ENCODE data around the gene LHX3. TPM values are rescaled to one million over a fixed set of nuclear protein-coding genes. Genes with fewer than 3 reads are reported as not detected.

LHX3 gene
- total RNA-seq, 2 experiments from 2014 or later: 0.08 TPM; not detected in 1

- H3K4me3 Mint-ChIP-seq: no peak overlapping the region
- peaks cover 23% of the 10 kb centered on the region for H3K27me3 Mint-ChIP-seq
- H3K4me1 Mint-ChIP-seq: no peaks in the 10 kb centered on the region
- H3K36me3 Mint-ChIP-seq (ENCODE audit: low read depth): peaks cover 2% of the 10 kb centered on the region
- ChIA-PET POLR2A (no interaction called here), CTCF (no interaction called here)
- H3K9me3 Mint-ChIP-seq: no peaks in the 10 kb centered on the region
- no peak for DNase-seq
- H3K27ac Mint-ChIP-seq: no peak overlapping the region
Measured at GRCh38 chr9:136205707-136205992, 722 bp upstream of the LHX3 start.

GRCh38 chr9:136204145-136204805 lies 653 bp downstream of the LHX3 start:
- Mint-ChIP-seq H3K36me3 (ENCODE audit: low read depth) (peaks cover 2% of the 10 kb centered on the region), H3K4me3 (no peak overlapping the region), H3K27me3 (peaks cover 30% of the 10 kb centered on the region), H3K27ac (no peak overlapping the region), H3K9me3 (no peaks in the 10 kb centered on the region), H3K4me1 (no peaks in the 10 kb centered on the region)
- no peak for DNase-seq
- CTCF ChIA-PET: interaction anchor here (0.6 kb wide), 1 partner anchor 523 kb away, joined by 3 read pairs; no protein-coding TSS in a partner anchor
- POLR2A ChIA-PET: no interaction called here

GRCh38 chr9:136203408-136204144 lies 1.4 kb downstream of the LHX3 start:
- H3K27me3 Mint-ChIP-seq: peaks cover 31% of the 10 kb centered on the region
- POLR2A ChIA-PET: no interaction called here
- H3K27ac Mint-ChIP-seq: no peak overlapping the region
- H3K4me1 Mint-ChIP-seq: no peaks in the 10 kb centered on the region
- H3K4me3 Mint-ChIP-seq: no peak overlapping the region
- H3K9me3 Mint-ChIP-seq: no peaks in the 10 kb centered on the region
- CTCF ChIA-PET: interaction anchor here (0.6 kb wide), 1 partner anchor 524 kb away, joined by 3 read pairs; no protein-coding TSS in a partner anchor
- H3K36me3 Mint-ChIP-seq (ENCODE audit: low read depth): peaks cover 2% of the 10 kb centered on the region
- DNase-seq: no peak

- no peak overlapping the region for H3K4me3 Mint-ChIP-seq
- no peaks in the 10 kb centered on the region for H3K4me1 Mint-ChIP-seq
- no peaks in the 10 kb centered on the region for H3K9me3 Mint-ChIP-seq
- no peak overlapping the region for H3K27ac Mint-ChIP-seq
- DNase-seq: no peak
- peaks cover 2% of the 10 kb centered on the region for H3K36me3 Mint-ChIP-seq (ENCODE audit: low read depth)
- ChIA-PET CTCF (no interaction called here), POLR2A (no interaction called here)
- H3K27me3 Mint-ChIP-seq: peaks cover 40% of the 10 kb centered on the region
Measured at GRCh38 chr9:136202454-136203407, 2.2 kb downstream of the LHX3 start.

- DNase-seq: no peak
- Mint-ChIP-seq H3K4me1 (no peaks in the 10 kb centered on the region), H3K4me3 (no peak overlapping the region), H3K9me3 (no peaks in the 10 kb centered on the region), H3K36me3 (ENCODE audit: low read depth) (no peaks in the 10 kb centered on the region), H3K27ac (no peak overlapping the region), H3K27me3 (peaks cover 44% of the 10 kb centered on the region)
- ChIA-PET POLR2A (no interaction called here), CTCF (no interaction called here)
Measured at GRCh38 chr9:136201609-136202453, 3.1 kb downstream of the LHX3 start.

- H3K27ac Mint-ChIP-seq: no peak overlapping the region
- peaks cover 50% of the 10 kb centered on the region for H3K27me3 Mint-ChIP-seq
- no peak overlapping the region for H3K4me3 Mint-ChIP-seq
- no peak for DNase-seq
- ChIA-PET CTCF (no interaction called here), POLR2A (no interaction called here)
- no peaks in the 10 kb centered on the region for H3K36me3 Mint-ChIP-seq (ENCODE audit: low read depth)
- no peaks in the 10 kb centered on the region for H3K4me1 Mint-ChIP-seq
- no peaks in the 10 kb centered on the region for H3K9me3 Mint-ChIP-seq
Measured at GRCh38 chr9:136201174-136201573, 3.8 kb downstream of the LHX3 start.

GRCh38 chr9:136200424-136200823 lies 4.5 kb downstream of the LHX3 start:
- no peak overlapping the region for H3K4me3 Mint-ChIP-seq
- no peaks in the 10 kb centered on the region for H3K9me3 Mint-ChIP-seq
- DNase-seq: no peak
- ChIA-PET CTCF (no interaction called here), POLR2A (no interaction called here)
- no peaks in the 10 kb centered on the region for H3K4me1 Mint-ChIP-seq
- no peaks in the 10 kb centered on the region for H3K36me3 Mint-ChIP-seq (ENCODE audit: low read depth)
- H3K27ac Mint-ChIP-seq: no peak overlapping the region
- H3K27me3 Mint-ChIP-seq: peaks cover 53% of the 10 kb centered on the region

GRCh38 chr9:136199391-136200288 lies 5.3 kb downstream of the LHX3 start:
- ChIA-PET CTCF (no interaction called here), POLR2A (no interaction called here)
- Mint-ChIP-seq H3K4me3 (no peak overlapping the region), H3K4me1 (no peaks in the 10 kb centered on the region), H3K36me3 (ENCODE audit: low read depth) (no peaks in the 10 kb centered on the region), H3K27ac (no peak overlapping the region), H3K27me3 (peaks cover 59% of the 10 kb centered on the region), H3K9me3 (no peaks in the 10 kb centered on the region)
- no peak for DNase-seq

- Mint-ChIP-seq H3K36me3 (ENCODE audit: low read depth) (no peaks in the 10 kb centered on the region), H3K27ac (no peak overlapping the region), H3K4me1 (no peaks in the 10 kb centered on the region), H3K4me3 (no peak overlapping the region), H3K27me3 (peaks cover 57% of the 10 kb centered on the region), H3K9me3 (no peaks in the 10 kb centered on the region)
- ChIA-PET POLR2A (no interaction called here), CTCF (no interaction called here)
- DNase-seq: no peak
Measured at GRCh38 chr9:136198605-136199083, 6.3 kb downstream of the LHX3 start.

GRCh38 chr9:136197930-136198604 lies 6.9 kb downstream of the LHX3 start:
- H3K27me3 Mint-ChIP-seq: peaks cover 52% of the 10 kb centered on the region
- H3K27ac Mint-ChIP-seq: no peak overlapping the region
- no peaks in the 10 kb centered on the region for H3K9me3 Mint-ChIP-seq
- no peak for DNase-seq
- no peaks in the 10 kb centered on the region for H3K4me1 Mint-ChIP-seq
- no peaks in the 10 kb centered on the region for H3K36me3 Mint-ChIP-seq (ENCODE audit: low read depth)
- ChIA-PET POLR2A (no interaction called here), CTCF (no interaction called here)
- no peak overlapping the region for H3K4me3 Mint-ChIP-seq

- H3K4me3 Mint-ChIP-seq: no peak overlapping the region
- no peak for DNase-seq
- no peak overlapping the region for H3K27ac Mint-ChIP-seq
- H3K27me3 Mint-ChIP-seq: peaks cover 55% of the 10 kb centered on the region
- H3K4me1 Mint-ChIP-seq: no peaks in the 10 kb centered on the region
- no peaks in the 10 kb centered on the region for H3K9me3 Mint-ChIP-seq
- H3K36me3 Mint-ChIP-seq (ENCODE audit: low read depth): no peaks in the 10 kb centered on the region
- ChIA-PET CTCF (no interaction called here), POLR2A (no interaction called here)
Measured at GRCh38 chr9:136197084-136197875, 7.6 kb downstream of the LHX3 start.
